VCaP (cell line): ENCODE measurements around the gene LAG3.

ENCODE experiments used
- H3K27ac ChIP-seq: fragments of 450-650 bp; 2 replicates; pipeline ENCODE4 v1.5.1; 2017
- CTCF ChIP-seq: fragments of 450-650 bp; conservative IDR thresholded peaks from 2 replicates; pipeline ENCODE4 v1.5.1; 2017; ENCODE audit warnings: mild to moderate bottlenecking, moderate library complexity

LAG3 gene

GRCh38 chr12:6796576-6796975, 24.3 kb downstream of the LAG3 start:
- H3K27ac ChIP-seq: no peak overlapping the region
- no peak for TF ChIP-seq CTCF

- H3K27ac ChIP-seq: no peak overlapping the region
- no peak for TF ChIP-seq CTCF
Observed at GRCh38 chr12:6799147-6799546, 26.8 kb downstream of the LAG3 start.

GRCh38 chr12:6807170-6807569, 34.9 kb downstream of the LAG3 start:
- no peak for TF ChIP-seq CTCF
- no peak overlapping the region for H3K27ac ChIP-seq

- no peak for TF ChIP-seq CTCF
- no peak overlapping the region for H3K27ac ChIP-seq
Observed at GRCh38 chr12:6809056-6809455, 36.7 kb downstream of the LAG3 start.

GRCh38 chr12:6810758-6811157, 38.4 kb downstream of the LAG3 start:
- no peak overlapping the region for H3K27ac ChIP-seq
- no peak for TF ChIP-seq CTCF

GRCh38 chr12:6813363-6813762, 41.0 kb downstream of the LAG3 start:
- H3K27ac ChIP-seq: no peak overlapping the region

GRCh38 chr12:6816598-6816997, 44.3 kb downstream of the LAG3 start:
- no peak overlapping the region for H3K27ac ChIP-seq
- no peak for TF ChIP-seq CTCF

More at GRCh38 chr12:6813363-6813762, 41.0 kb downstream of the LAG3 start:
- no peak for TF ChIP-seq CTCF

- no peak overlapping the region for H3K27ac ChIP-seq
- no peak for TF ChIP-seq CTCF
Observed at GRCh38 chr12:6817098-6817497, 44.8 kb downstream of the LAG3 start.
